ENCODE results near the gene DNAH14.
"Not testable (repeated sequence)": the region's sequence is repeated elsewhere in the genome, so short reads cannot be mapped to it uniquely, and the experiment has no call there.

Gene DNAH14

DNA sequence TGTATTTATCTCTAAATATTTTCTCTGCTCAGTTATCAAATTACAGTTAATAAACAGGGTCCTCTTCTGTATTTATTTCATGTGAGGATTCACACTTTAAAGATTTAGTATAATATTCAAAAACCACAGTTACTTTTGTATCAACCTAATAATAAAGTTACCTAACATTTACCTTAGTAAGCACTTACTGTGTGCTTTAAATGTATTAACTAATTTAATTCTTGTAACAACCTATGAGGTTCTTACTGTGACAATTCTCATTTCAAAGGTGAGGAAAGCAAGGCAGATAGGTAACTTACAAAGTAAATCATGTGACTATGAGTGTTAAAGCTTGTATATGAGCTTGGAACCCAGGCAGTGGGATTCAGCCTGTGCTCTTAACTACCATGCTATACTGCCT, 30.2 kb downstream of the DNAH14 start:
- Histone ChIP-seq H3K4me3 (ENCODE audit: insufficient read length, low read depth) (no peak overlapping the region), H3K9me3 (ENCODE audit: insufficient read depth, low read length) (no peaks in the 10 kb centered on the region), H3K4me1 (ENCODE audit: insufficient read depth, insufficient read length) (no peaks in the 10 kb centered on the region), H3K36me3 (ENCODE audit: insufficient read depth, insufficient read length, low read length) (peaks cover 52% of the 10 kb centered on the region), H3K9ac (ENCODE audit: insufficient read length, low read depth) (no peak overlapping the region), H3K27me3 (ENCODE audit: insufficient read depth, insufficient read length) (no peaks in the 10 kb centered on the region)
- TF ChIP-seq YY1 (IDR thresholded peaks at IDR 0.05; ENCODE audit: insufficient read depth, insufficient read length) (no peak), SUZ12 (IDR thresholded peaks at IDR 0.05; ENCODE audit: extremely low read depth, insufficient read depth, insufficient read length) (no peak), ZNF274 (IDR thresholded peaks at IDR 0.05; ENCODE audit: low read depth, low read length) (no peak)
- DNase-seq (ENCODE audit: low read depth, low spot score), result no peak

DNA sequence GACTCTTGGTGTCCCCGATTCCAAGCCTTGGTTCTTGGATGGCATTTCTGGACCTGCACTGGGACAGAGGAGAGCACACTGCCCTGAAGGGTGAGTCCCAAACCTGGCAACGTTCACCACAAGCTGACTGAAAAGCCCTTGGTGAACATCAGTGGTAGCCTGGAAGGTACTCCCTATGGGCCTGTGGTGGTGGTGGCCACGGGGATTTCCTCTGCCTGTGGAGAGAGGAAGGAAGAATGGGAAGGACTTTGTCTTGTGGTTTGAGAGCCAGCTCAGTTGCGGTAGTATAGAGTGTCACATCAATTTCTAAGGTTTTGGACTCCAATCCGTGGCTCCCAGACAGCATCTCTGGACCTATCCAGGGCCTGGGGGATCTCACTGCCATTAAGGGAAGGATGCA, 50.7 kb downstream of the DNAH14 start:
- Histone ChIP-seq H3K9ac (ENCODE audit: insufficient read length, low read depth) (no peak overlapping the region), H3K36me3 (ENCODE audit: insufficient read depth, insufficient read length, low read length) (no peaks in the 10 kb centered on the region), H3K4me3 (ENCODE audit: insufficient read length, low read depth) (no peak overlapping the region), H3K27me3 (ENCODE audit: insufficient read depth, insufficient read length) (peaks cover 51% of the 10 kb centered on the region), H3K9me3 (ENCODE audit: insufficient read depth, low read length) (no peaks in the 10 kb centered on the region), H3K4me1 (ENCODE audit: insufficient read depth, insufficient read length) (no peaks in the 10 kb centered on the region)
- DNase-seq (ENCODE audit: low read depth, low spot score), result no peak
- TF ChIP-seq SUZ12 (IDR thresholded peaks at IDR 0.05; ENCODE audit: extremely low read depth, insufficient read depth, insufficient read length) (no peak), YY1 (IDR thresholded peaks at IDR 0.05; ENCODE audit: insufficient read depth, insufficient read length) (no peak), ZNF274 (IDR thresholded peaks at IDR 0.05; ENCODE audit: low read depth, low read length) (no peak)

DNA sequence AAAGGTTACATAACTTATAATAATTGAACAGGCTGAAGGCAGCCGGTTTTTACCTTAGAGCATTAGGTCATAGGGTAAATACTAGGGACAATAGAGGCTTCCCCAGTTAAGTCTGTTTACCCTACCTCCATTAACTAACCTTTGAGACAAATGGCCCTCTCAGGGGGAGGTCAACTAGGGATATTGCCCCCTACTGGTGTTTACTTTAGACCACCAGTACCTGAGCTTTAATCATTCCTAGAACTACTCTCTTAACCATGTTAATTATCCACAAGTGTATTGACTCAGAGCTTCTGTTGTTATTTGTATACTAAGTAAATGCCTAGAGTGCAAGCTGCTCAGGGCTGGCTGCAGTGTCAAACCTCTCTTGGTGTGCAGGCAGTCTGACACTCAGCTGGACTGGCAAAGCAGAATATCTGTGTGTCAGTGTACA, 52.5 kb downstream of the DNAH14 start:
- not testable (repeated sequence) for H3K9me3 ChIP-seq (ENCODE audit: insufficient read depth, low read length); H3K4me3 ChIP-seq (ENCODE audit: insufficient read length, low read depth); H3K36me3 ChIP-seq (ENCODE audit: insufficient read depth, insufficient read length, low read length); H3K4me1 ChIP-seq (ENCODE audit: insufficient read depth, insufficient read length); H3K9ac ChIP-seq (ENCODE audit: insufficient read length, low read depth)
- peaks cover 51% of the 10 kb centered on the region for H3K27me3 ChIP-seq (ENCODE audit: insufficient read depth, insufficient read length)
- DNase-seq (ENCODE audit: low read depth, low spot score), result peak; percentile 78

DNA sequence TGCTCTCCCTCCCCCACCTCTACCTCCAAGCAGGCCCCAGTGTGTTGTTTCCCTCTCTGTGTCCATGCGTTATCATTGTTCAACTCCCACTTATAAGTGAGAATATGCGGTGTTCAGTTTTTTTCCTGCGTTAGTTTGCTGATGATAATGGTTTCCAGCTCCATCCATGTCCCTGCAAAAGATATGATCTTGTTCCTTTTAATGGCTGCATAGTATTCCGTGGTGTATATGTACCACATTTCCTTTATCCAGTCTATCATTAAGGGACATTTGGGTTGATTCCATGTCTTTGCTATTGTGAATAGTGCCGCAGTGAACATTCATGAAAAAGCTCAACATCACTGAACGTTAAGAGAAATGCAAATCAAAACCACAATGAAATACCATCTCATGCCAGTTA, 58.6 kb downstream of the DNAH14 start:
- Histone ChIP-seq H3K36me3 (ENCODE audit: insufficient read depth, insufficient read length, low read length) (no peaks in the 10 kb centered on the region), H3K9me3 (ENCODE audit: insufficient read depth, low read length) (no peaks in the 10 kb centered on the region), H3K4me1 (ENCODE audit: insufficient read depth, insufficient read length) (no peaks in the 10 kb centered on the region), H3K9ac (ENCODE audit: insufficient read length, low read depth) (no peak overlapping the region), H3K27me3 (ENCODE audit: insufficient read depth, insufficient read length) (peaks cover 6% of the 10 kb centered on the region), H3K4me3 (ENCODE audit: insufficient read length, low read depth) (no peak overlapping the region)
- TF ChIP-seq YY1 (IDR thresholded peaks at IDR 0.05; ENCODE audit: insufficient read depth, insufficient read length) (no peak), SUZ12 (IDR thresholded peaks at IDR 0.05; ENCODE audit: extremely low read depth, insufficient read depth, insufficient read length) (no peak)
- DNase-seq (ENCODE audit: low read depth, low spot score), result no peak

DNA sequence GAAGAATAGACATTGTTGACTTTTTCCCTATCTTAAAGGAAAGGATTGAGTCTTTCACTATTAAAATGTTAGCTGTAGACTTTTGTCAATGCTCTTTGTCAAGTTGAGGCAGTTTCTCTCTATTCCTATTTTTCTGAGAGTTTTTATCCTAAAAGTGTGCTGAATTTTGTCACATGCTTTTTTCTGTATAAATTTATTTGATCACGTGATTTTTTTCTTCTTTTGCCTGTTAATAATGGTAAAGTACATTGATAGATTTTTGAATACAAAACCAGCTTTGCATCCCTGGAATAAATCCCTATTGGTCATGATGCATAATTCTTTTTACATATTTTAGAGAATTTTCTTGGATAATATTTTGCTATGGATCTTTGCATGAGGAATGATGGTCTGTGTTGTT, 60.1 kb downstream of the DNAH14 start:
- H3K36me3 ChIP-seq (ENCODE audit: insufficient read depth, insufficient read length, low read length), result no peaks in the 10 kb centered on the region
- DNase-seq (ENCODE audit: low read depth, low spot score), result no peak
- TF ChIP-seq YY1 (IDR thresholded peaks at IDR 0.05; ENCODE audit: insufficient read depth, insufficient read length), result no peak
- no peak overlapping the region for H3K9ac ChIP-seq (ENCODE audit: insufficient read length, low read depth)
- no peaks in the 10 kb centered on the region for H3K4me1 ChIP-seq (ENCODE audit: insufficient read depth, insufficient read length)
- H3K9me3 ChIP-seq (ENCODE audit: insufficient read depth, low read length), result no peaks in the 10 kb centered on the region
- H3K27me3 ChIP-seq (ENCODE audit: insufficient read depth, insufficient read length), result no peaks in the 10 kb centered on the region
- H3K4me3 ChIP-seq (ENCODE audit: insufficient read length, low read depth), result no peak overlapping the region

DNA sequence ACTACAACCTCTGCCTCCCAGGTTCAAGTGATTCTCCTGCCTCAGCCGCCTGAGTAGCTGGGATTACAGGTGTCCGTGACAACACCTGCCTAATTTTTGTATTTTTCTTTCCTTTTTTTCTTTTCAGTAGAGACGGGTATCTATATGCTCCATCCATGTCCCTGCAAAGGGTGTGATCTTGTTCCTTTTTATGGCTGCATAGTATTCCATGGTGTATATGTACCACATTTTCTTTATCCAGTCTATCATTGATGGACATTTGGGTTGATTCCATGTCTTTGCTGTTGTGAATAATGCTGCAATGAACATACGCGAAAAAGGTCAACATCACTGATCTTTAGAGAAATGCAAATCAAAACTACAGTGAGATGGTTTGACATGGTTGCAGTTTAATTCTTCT, 62.1 kb downstream of the DNAH14 start:
- not testable (repeated sequence) for DNase-seq (ENCODE audit: low read depth, low spot score); H3K36me3 ChIP-seq (ENCODE audit: insufficient read depth, insufficient read length, low read length); H3K4me3 ChIP-seq (ENCODE audit: insufficient read length, low read depth); H3K9ac ChIP-seq (ENCODE audit: insufficient read length, low read depth); H3K9me3 ChIP-seq (ENCODE audit: insufficient read depth, low read length); H3K27me3 ChIP-seq (ENCODE audit: insufficient read depth, insufficient read length); H3K4me1 ChIP-seq (ENCODE audit: insufficient read depth, insufficient read length)

DNA sequence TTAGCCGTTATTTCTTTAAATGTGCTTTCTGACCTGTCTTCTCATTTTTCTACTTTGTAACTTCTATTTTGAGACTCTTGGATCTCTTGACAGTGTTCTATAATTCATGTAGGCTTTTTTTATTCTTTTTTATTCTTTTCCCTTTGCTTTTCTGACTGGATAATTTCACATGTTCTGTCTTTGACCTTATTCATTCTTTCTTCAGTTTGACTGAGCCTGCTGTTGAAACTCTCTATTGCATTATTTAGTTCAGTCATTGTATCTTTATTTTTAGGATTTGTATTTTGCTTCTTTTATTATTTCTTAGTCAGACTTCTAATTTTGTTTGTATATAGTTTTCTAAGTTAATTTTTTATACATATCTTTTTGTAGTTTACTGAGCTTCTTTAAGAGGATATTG, 66.1 kb downstream of the DNAH14 start:
- TF ChIP-seq YY1 (IDR thresholded peaks at IDR 0.05; ENCODE audit: insufficient read depth, insufficient read length) (no peak), SUZ12 (IDR thresholded peaks at IDR 0.05; ENCODE audit: extremely low read depth, insufficient read depth, insufficient read length) (no peak), ZNF274 (IDR thresholded peaks at IDR 0.05; ENCODE audit: low read depth, low read length) (no peak)
- Histone ChIP-seq H3K9me3 (ENCODE audit: insufficient read depth, low read length) (peaks cover 9% of the 10 kb centered on the region), H3K4me3 (ENCODE audit: insufficient read length, low read depth) (no peak overlapping the region), H3K4me1 (ENCODE audit: insufficient read depth, insufficient read length) (no peaks in the 10 kb centered on the region), H3K27me3 (ENCODE audit: insufficient read depth, insufficient read length) (no peaks in the 10 kb centered on the region), H3K9ac (ENCODE audit: insufficient read length, low read depth) (no peak overlapping the region), H3K36me3 (ENCODE audit: insufficient read depth, insufficient read length, low read length) (no peaks in the 10 kb centered on the region)
- DNase-seq (ENCODE audit: low read depth, low spot score), result no peak

DNA sequence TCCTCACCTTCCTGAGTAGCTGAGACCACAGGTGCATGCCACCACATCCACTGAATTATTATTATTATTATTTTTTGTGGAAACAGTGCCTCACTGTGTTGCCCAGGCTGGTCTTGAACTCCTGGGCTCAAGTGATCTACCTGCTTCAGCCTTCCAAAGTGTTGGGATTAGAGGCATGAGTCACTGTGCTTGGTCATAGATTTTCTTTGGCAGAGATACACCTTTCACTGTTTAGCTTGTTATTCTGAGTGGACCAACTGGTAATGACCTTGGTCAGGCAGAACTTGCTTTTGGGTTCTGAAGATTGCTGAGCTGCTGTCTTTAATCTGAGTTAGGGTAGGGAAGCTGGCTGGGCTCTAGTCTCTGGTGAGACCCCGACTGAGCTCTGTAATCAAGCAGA, 66.8 kb downstream of the DNAH14 start:
- TF ChIP-seq YY1 (IDR thresholded peaks at IDR 0.05; ENCODE audit: insufficient read depth, insufficient read length) (no peak), SUZ12 (IDR thresholded peaks at IDR 0.05; ENCODE audit: extremely low read depth, insufficient read depth, insufficient read length) (no peak), ZNF274 (IDR thresholded peaks at IDR 0.05; ENCODE audit: low read depth, low read length) (no peak)
- no peaks in the 10 kb centered on the region for H3K4me1 ChIP-seq (ENCODE audit: insufficient read depth, insufficient read length)
- H3K4me3 ChIP-seq (ENCODE audit: insufficient read length, low read depth), result no peak overlapping the region
- H3K9ac ChIP-seq (ENCODE audit: insufficient read length, low read depth), result no peak overlapping the region
- no peaks in the 10 kb centered on the region for H3K27me3 ChIP-seq (ENCODE audit: insufficient read depth, insufficient read length)
- DNase-seq (ENCODE audit: low read depth, low spot score), result no peak
- peaks cover 9% of the 10 kb centered on the region for H3K9me3 ChIP-seq (ENCODE audit: insufficient read depth, low read length)
- H3K36me3 ChIP-seq (ENCODE audit: insufficient read depth, insufficient read length, low read length), result no peaks in the 10 kb centered on the region

All from NT2/D1 (cell line).